Transverse colon (tissue), 4 donors: ENCODE results near the gene B4GALNT4.

Source experiments
- CTCF ChIP-seq, 5 experiments: fragments of 200-600 bp in 3 of 5; fragments of 450-650 bp in 2 of 5; sonication (generic) in 3 of 5; IDR thresholded peaks; 1 replicate in 2 of 5; 2 replicates in 3 of 5; pipeline ENCODE4 v1.5.1; 2016 to 2017; ENCODE audit warnings: antibody characterized with exemption in 5 of 5, inconsistent platforms in 3 of 5, mild to moderate bottlenecking in 2 of 5, moderate library complexity in 1 of 5
- POLR2A ChIP-seq: fragments of 450-650 bp; IDR thresholded peaks from one replicate; pipeline ENCODE4 v1.6.1; 2016; ENCODE audit warnings: antibody characterized with exemption, mild to moderate bottlenecking, moderate library complexity
- POLR2AphosphoS5 ChIP-seq, 3 donors: sonication (generic); formaldehyde crosslinking; IDR thresholded peaks; one replicate each; pipeline ENCODE4 v1.6.1; 2016; ENCODE audit warnings: antibody characterized with exemption in 3 of 3

- TF ChIP-seq CTCF (IDR thresholded peaks at IDR 0.05) (no peak), POLR2AphosphoS5 (IDR thresholded peaks at IDR 0.05) (no peak), POLR2A (no peak)
Observed at GRCh38 chr11:330307-330693, 39.0 kb upstream of the B4GALNT4 start.
